GM12878 (cell line): Measurements from ENCODE around the gene NXPH2.

ENCODE experiments used
- CTCF ChIP-seq, 3 experiments: IDR thresholded peaks in 2 of 3; conservative IDR thresholded peaks in 1 of 3; 2 replicates each; pipeline ENCODE4 v1.5.1; 2011; ENCODE audit warnings: low read depth in 3 of 3, low read length in 3 of 3, mild to moderate bottlenecking in 3 of 3, control low read depth in 2 of 3, moderate library complexity in 2 of 3, inconsistent platforms in 1 of 3, mixed read lengths in 1 of 3; ENCODE audit not compliant: control insufficient read depth in 2 of 3, insufficient read depth in 1 of 3; ENCODE audit errors: extremely low read depth in 1 of 3
- E2F4 ChIP-seq: IDR thresholded peaks from 2 replicates; pipeline ENCODE4 v1.6.1; 2012; ENCODE audit warnings: low read depth, low read length, improper control_type of control experiment
- EGR1 ChIP-seq, 2 experiments: IDR thresholded peaks; 1 replicate in 1 of 2; 2 replicates in 1 of 2; pipeline ENCODE4 v1.6.1; 2011 to 2012; ENCODE audit warnings: low read depth in 2 of 2, low read length in 2 of 2, borderline replicate concordance in 1 of 2, mild to moderate bottlenecking in 1 of 2, moderate library complexity in 1 of 2
- FOS ChIP-seq: IDR thresholded peaks from 3 replicates; pipeline ENCODE4 v1.6.1; 2011; ENCODE audit warnings: borderline replicate concordance; ENCODE audit not compliant: insufficient read length; ENCODE audit errors: extremely low read depth
- IKZF1 ChIP-seq: fragments of 450-650 bp; conservative IDR thresholded peaks from 2 replicates; pipeline ENCODE4 v1.6.1; 2017; ENCODE audit warnings: antibody characterized with exemption, mild to moderate bottlenecking
- NBN ChIP-seq: fragments of 450-650 bp; IDR thresholded peaks from 2 replicates; pipeline ENCODE4 v1.6.1; 2016
- POLR2AphosphoS2 ChIP-seq: IDR thresholded peaks from 2 replicates; pipeline ENCODE4 v1.6.1; 2011; ENCODE audit warnings: low read depth, mild to moderate bottlenecking, low read length, improper control_type of control experiment, moderate library complexity
- RFX5 ChIP-seq: IDR thresholded peaks from 2 replicates; pipeline ENCODE4 v1.6.1; 2011; ENCODE audit warnings: low read depth, low read length, improper control_type of control experiment
- STAT3 ChIP-seq: IDR thresholded peaks from 2 replicates; pipeline ENCODE4 v1.6.1; 2011; ENCODE audit warnings: low read depth, low read length, improper control_type of control experiment
- TAF1 ChIP-seq: IDR thresholded peaks from 2 replicates; pipeline ENCODE4 v1.6.1; 2011; ENCODE audit warnings: mild to moderate bottlenecking, low read depth, low read length, borderline replicate concordance

- TF ChIP-seq E2F4 (no peak), EGR1 (IDR thresholded peaks at IDR 0.05; ENCODE audit: borderline replicate concordance in 1 of 2, low read depth in 2 of 2, low read length in 2 of 2) (no peak), FOS (no peak), CTCF (IDR thresholded peaks at IDR 0.05 in 2 of 3, conservative IDR thresholded peaks at IDR 0.05 in 1 of 3; ENCODE audit: control insufficient read depth in 2 of 3, extremely low read depth in 1 of 3, insufficient read depth in 1 of 3, low read depth in 3 of 3, low read length in 3 of 3) (no peak), NBN (no peak), TAF1 (no peak), POLR2AphosphoS2 (no peak), STAT3 (no peak), RFX5 (no peak), IKZF1 (no peak)
Observed at GRCh38 chr2:138671566-138671965, 108.6 kb downstream of the NXPH2 start.
